SHP77 (cell line): ENCODE data around the gene UBTD1.
"Not testable (repeated sequence)": the region's sequence is repeated elsewhere in the genome, so short reads cannot be mapped to it uniquely, and the experiment has no call there.

Experiments used
- DNase-seq, 2 experiments: peaks; one replicate each; lab custom pipeline; 2025; lab: John Stamatoyannopoulos, UW

The UBTD1 gene, protein sequence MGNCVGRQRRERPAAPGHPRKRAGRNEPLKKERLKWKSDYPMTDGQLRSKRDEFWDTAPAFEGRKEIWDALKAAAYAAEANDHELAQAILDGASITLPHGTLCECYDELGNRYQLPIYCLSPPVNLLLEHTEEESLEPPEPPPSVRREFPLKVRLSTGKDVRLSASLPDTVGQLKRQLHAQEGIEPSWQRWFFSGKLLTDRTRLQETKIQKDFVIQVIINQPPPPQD

DNA sequence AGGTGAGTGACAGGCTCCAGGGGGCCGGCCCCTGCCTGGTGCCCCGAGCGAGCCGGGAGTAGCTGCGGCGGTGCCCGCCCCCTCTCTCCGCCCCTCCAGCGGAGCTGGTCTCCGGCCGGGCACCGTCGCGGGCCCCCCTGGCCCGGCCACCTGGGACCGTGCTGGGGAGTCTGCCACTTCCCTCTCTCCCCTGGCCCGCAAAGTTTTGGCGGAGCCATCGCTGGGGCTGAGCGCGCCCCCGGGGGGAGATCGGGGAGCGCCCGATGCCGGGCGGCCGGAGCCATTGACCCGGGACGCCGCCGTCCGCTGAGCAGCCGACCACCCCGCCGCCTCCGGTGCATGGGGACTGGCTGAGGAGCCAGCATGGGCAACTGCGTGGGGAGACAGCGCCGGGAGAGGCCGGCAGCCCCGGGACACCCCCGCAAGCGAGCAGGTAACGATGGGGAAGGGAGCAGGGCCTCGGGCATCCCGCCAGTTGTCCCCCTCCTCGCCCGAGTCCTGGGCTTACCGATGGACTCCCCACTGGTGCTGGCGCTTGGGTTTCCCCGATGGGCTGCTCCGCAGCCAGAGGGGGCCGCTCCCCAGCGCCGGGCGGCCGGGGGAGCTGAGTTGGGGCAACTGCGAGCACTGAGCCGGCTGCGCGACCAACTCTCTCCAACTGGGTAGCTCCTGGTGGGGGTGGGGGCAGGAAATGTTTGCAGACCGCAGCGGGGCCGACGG is at the start of gene UBTD1:
TSS of gene UBTD1 (plus strand) at position 84 of the 720 bp plus-strand sequence. CDS start at position 364, 280 bp downstream.
- DNase-seq = peak; percentile 5 to 37

DNA sequence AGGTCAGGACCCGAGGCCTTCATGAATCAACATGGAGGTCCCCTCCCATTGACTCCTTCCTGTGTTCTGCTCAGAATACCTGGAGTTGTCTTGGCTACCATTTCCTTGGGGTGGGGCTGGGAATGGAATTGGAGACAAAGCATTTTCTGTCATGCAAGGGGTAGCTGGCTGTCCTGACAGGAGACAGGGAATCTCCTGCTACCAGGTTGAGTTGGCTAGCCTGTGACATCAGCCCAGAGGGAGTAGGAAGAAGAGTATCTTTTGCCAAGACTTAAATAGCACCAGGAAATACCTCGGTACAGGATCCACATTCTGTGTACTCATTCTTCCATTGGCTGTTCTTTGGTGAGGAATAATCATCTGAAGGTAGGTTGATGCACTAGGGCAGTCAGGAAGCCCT is 47.9 kb upstream of the UBTD1 start:
- no peak for DNase-seq

DNA sequence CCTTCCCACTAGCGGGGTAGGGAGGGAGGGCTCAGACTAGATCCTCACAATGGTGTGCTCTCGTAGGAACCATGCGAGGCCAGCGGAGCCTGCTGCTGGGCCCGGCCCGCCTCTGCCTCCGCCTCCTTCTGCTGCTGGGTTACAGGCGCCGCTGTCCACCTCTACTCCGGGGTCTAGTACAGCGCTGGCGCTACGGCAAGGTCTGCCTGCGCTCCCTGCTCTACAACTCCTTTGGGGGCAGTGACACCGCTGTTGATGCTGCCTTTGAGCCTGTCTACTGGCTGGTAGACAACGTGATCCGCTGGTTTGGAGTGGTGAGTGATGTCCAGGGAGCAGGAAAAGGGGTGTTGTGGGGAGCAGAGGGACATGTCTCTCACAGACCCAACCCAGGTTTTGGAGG is 47.1 kb upstream of the UBTD1 start:
- no peak for DNase-seq

DNA sequence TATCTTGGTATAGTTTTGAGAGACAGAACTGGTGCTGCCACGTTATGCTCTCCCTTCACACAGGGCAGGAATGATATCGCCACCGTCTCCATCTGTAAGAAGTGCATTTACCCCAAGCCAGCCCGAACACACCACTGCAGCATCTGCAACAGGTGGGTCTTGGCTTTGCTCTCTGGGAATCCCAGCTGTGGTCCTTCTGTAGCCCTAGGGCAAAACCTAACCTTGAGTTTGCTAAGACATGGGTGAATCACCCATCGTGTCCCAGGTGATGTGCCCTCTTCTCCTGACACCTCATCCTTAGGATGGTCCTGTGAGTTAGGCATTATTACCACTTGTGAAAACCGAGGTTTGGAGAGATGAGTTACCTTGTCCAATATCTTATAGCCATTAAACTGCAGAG is 46.4 kb upstream of the UBTD1 start:
- no peak for DNase-seq

DNA sequence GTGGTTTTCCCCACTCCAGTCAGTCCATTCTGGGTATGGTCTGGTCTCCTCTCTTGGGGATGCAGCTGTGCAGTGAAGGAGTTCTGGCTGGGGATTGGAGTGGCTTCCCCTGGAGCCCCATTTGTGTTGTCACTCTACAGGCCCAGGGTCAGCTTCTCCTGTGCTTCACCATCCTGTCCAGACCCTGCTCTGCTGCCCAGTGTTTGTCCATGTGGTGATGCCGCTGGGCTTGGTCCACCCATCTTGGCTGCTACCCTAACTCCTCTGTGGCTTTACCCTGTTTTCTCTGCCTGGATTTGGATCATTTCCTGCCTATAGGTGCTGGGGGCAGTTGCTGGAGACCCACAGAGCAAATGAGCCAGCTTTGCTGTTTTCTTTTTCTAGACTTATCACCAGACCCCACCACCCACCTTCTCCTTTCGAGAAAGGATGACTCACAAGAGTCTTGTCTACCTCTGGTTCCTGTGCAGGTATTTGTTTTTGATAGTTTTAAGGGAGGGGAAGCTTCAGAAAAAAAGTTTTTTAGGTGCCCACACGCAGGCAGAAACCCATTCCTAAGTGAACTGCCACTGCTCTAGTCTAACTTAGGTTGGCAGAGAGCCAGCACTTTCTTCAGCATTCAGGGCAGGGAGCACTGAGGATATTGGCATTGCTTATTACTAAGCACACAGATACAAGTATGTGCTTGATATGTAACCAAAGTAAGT is 44.2 kb upstream of the UBTD1 start:
- DNase-seq = peak in 1 of 2 experiments; percentile 5

DNA sequence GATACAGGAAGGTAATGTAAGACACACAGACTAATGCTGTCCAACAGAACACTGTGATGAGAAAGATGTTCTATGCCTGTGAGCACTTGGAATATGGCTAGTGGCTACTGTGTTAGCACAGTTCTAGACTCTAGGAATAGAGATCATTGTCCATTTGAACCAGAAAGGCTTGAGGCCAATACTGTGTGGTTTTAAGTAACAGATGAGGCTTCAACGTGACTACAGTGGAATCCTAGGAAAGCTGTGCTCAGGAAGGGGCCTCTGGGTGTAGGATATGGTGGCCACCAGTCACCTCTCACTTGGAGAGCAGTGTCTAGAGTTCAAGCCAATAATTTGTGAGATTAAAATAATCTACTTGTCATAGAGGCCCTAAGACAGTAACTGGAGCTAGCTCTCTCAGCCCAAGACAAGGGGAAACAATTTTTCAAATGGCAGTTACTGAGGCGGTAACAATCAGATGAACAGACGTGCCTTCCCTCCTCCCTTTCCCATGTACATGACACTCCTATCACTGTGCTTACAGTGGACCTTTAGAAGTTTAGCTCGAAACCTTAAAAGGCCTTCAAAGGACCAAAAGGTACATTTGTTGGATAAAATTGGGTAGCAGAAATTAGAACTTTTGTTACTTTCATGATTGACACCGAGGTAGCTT is 42.6 kb upstream of the UBTD1 start:
- no peak for DNase-seq

DNA sequence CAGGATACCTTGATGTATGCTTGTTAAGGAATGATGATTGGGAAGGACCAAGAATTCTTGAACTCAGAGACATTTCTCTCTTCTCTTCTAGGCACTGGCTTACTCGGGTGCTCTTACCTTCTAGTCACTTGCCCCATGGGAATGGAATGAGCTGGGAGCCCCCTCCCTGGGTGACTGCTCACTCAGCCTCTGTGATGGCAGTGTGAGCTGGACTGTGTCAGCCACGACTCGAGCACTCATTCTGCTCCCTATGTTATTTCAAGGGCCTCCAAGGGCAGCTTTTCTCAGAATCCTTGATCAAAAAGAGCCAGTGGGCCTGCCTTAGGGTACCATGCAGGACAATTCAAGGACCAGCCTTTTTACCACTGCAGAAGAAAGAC is 42.0 kb upstream of the UBTD1 start:
- DNase-seq = no peak

DNA sequence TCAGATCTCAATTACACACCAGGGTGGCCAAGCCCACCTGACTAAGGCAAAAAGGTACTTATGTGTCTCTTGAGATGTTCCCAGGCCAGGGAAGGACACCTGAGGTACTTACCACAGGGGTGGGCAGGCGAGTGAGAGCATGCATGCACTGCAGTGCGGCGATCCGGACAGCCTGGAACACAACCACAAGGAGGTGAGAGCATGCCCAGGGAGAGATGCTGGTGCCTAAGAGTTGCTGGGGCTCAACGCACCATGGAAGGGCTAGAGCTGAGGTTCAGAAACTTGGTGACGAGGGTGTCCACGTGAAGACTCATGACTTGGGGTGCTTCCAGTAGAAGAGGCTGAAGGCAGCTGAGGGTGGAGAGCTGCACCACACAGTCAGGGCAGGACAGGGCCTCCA is 39.6 kb upstream of the UBTD1 start:
- no peak for DNase-seq

DNA sequence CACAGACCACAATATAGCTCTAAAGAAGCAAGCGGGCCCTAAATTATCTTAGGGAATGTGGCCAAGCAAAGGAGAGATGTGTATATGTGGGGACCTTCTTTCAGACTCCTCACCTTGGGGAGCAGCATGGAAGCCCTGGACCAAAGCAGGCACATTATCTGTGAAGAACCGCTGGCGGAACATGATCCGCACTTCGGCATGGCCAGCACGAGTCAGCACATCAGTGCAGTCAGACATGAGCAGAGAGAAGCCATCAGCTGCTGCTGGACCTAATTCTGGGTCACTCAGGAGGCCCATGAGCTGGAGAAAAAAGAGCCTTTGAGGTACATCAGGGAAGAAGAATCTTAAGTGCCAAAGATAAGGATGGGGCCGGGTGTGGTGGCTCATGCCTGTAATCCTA is 38.8 kb upstream of the UBTD1 start:
- DNase-seq = no peak

DNA sequence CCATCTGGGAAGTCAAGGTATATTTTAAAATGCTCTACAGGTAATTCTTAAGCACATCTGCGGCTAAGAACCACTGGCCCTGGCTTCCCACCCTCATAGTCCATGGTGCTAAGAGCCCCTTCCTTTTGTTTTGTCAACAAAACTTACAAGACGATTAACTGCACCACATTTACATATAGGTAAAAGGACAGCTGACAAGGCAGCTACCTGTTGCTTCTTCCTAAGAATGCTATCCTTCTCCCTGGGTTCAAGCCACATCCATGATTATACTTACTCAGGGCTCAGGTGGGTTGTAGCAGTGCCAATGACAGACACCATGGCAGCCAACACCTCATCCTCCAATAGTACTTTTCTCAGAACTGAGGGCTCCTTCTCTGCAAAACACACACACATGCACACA is 36.4 kb upstream of the UBTD1 start:
- DNase-seq = no peak

DNA sequence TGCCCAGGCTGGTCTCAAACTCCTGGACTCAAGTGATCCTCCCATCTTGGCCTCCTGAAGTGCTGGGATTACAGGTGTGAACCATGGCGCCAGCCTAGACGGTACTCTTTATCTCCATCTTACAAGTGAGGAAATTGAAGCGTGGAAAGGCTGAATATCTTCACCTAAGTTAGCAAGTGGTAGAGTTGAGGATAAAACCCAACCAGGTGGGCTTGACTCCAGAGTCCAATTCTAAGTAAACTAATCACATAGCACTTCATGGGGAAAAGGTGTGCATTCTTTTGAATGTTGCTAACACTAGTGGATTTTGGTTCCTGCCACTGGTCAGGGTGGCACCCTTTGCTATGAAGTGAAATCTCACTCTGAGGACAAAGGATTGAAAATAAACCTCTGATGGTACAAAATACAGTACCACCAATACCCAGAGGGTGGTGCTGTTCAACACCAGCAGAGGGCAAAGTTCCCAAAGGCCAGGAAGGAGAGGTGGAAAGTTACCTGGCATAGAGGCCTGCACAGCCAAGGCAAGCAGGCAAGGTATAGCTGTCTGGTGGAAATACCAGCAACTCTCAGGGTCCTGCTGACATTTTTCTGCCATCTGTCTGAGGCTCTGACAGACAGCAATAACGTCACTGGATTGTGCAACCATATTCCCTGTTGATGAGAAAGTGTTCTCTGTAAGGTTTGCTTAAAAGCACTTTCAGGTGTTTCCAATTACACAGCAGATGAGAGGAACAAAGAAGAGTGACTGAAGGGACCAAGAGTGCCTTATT is 35.2 kb upstream of the UBTD1 start:
- DNase-seq = peak; percentile 37 to 55

DNA sequence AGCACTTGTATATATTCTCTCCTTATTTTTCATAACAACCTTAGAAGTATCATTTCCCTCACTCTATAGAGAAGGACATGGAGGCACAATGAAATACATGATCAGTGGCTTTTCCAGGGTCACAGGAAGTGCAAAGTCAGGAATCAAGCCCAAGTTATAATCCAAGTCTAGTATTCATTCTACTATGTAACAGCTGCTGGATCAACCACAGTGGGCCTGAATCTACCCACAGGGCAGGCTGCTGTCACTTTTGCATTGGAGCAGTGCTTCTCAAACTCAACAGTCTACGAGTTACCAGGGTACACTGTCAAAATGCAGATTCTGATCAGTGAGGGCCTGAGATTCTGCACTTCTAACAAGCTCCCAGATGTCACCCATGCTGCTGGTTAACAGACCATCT is 34.5 kb upstream of the UBTD1 start:
- DNase-seq = no peak

DNA sequence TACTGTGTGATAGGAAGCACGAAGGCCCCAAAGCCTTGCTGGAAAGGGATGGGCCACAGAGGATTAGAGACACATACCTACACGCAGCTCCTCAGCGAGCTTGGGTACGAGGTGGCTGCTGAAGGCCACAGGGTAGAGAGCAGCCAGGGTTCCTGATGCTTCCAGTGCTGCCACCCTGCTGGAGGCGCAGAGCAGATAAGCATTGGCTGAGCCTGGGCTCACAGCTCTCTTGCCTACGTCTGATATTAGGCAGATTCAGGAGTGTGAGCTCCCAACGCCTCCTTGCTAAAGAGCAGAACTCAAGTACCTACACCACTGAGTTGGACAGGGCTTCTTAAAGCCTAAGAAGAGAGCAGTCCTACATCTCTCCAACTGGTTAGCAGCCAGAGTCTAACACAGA is 32.7 kb upstream of the UBTD1 start:
- DNase-seq = no peak

DNA sequence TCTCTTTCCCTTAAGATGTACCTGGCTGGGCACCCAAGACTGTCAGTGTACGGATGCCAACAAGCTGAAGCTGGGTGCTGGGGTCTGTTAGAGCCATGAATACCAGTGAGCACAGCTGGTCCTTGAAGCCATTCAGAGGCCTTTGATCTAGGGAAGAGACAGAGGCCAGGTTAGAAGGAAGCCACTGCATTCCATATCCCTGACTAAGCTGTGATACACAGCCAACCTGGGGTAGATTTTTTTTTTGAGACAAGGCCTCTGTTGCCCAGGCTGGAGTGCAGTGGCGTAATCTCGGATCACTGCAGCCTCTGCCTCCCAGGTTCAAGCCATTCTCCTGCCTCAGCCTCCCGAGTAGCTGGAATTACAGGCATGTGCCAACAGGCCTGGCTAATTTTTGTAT is 32.0 kb upstream of the UBTD1 start:
- DNase-seq = no peak

DNA sequence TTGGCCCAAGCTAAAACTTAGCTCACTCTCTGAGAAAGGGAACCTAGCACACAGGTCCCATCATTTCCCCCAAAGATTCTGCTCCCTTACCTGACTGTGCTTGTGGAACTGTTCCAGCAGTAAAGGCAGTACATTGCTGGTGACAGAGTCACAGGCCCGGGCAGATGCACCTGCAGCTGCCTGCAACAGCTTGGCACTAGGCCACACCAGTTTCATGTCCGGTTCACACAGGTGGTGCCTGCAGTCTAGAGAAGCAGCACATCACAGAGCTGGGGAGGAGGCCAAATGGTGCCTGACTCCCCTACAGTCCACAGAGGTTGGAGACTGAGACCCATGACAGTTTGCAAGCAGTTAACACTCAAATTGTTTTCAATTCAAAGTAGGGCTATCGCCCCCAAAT is 30.6 kb upstream of the UBTD1 start:
- peak; percentile 62 to 84 for DNase-seq

DNA sequence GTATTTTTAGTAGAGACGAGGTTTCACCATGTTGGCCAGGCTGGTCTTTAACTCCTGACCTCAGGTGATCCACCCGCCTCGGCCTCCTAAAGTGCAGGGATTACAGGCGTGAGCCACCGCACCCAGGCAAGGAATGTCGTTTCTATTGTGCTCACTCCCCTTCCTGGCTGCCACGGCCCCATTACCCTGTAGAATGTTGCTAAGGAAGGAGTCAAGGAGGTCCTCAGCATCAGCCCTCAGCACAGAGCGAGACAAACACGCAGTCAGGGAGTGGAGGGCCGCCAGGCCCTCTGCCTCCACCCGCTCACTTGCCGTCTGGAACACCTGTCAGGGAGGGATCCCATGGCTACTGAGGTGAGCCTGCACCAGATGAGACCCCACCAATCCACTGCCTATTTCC is 29.9 kb upstream of the UBTD1 start:
- not testable (repeated sequence) for DNase-seq

DNA sequence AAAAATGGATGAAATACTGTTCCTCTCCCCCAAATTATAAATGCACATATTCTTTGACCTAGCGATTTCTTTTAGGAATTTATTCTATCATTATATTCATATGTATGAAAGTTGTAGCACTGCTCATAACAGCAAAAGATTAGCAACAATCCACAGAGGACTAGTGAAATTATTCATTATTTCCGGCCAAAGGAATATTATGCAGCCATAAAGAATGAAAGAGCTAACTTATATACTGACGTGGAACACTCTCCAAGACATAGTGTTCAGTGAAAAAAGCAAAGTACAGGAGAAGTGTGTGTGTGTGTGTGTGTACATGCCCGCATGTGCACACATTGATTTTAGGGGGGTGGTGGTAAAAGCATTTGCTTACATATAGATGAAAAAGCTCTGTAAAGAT is 23.8 kb upstream of the UBTD1 start:
- DNase-seq = no peak

DNA sequence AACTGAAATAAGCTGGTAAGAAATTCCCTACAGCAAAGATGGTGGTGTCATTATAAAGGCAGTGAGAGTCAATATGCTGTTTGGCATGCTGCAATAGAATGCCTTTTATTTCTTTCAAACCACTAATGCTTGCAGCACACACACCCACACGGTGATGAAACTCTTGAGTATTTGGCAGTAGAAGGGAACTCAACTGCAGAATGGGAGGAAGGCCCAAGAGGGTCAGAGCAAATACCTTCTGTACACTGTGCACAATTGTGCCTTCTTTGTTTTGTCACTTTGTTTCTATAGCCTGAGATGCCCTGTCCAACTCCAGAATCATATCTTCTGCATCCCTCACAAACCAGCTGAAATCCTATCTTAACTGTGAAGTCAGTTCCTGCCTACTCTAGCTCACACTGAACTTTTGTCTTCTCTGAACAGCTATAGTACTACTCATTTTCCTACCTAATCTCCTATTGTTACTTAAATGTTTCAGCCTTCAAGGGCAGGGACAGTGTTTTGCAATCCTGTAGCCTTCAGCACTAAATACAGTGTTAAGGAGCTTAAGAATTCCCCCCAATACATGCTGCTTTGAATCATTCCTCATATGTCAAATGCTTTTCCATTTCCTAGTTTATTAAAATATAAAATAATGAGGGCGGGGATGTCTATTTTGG is 22.7 kb upstream of the UBTD1 start:
- no peak for DNase-seq

DNA sequence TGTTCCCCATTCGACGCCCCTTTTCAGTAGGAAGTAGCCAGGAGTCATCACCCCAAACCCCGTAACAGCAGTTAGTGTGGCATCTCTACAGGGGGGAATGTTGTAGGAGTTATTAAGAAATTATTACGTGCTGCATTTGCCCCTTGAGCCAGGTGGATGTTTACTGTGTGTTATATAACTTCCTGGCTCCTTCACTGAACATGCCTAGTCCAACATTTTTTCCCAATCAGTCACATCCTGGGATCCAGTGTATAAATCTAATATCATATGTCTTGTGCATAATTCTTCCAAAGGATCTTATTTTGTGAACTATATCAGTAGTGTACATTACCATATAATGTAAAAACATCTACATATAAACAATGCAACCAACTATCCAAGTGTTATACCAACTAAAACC is 19.3 kb upstream of the UBTD1 start:
- not testable (repeated sequence) for DNase-seq

DNA sequence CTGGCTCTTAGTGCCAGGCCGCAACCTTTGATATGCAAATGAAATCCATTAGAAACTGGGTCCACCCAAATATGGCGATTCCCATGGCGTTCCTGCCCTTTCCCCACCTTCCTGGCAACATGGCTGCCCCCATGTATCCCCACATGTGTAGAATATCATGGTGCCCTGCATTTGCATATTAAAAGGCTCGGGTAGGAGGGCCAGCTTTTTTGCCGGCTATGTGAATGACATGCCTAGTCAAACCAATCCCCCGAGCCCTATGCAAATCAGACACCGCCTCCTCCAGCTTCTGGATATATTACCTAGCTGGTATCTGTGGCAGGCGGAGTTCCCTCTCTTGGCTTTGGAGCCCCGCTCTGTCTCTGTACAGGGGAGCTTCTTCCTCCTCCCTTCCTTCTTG is 18.8 kb upstream of the UBTD1 start:
- DNase-seq = no peak

DNA sequence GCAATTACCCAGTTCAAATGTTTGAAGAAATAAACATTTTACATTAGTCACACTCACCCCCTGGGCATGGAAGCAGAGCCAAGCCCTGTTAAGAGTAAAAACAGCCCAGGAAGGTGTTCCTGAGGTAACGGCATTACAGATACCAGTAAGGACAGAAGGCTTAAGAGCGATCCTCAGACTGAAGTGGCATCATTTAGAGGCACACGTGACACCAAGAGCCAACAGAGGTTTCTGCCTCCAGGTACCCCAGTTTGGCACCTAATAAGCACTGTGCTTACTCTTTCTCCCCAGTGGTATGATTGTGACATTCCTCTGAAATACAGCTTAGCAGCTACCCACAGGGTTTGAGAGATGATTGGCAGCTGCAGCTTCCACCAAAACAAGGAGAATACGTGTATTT is 17.7 kb upstream of the UBTD1 start:
- no peak for DNase-seq

DNA sequence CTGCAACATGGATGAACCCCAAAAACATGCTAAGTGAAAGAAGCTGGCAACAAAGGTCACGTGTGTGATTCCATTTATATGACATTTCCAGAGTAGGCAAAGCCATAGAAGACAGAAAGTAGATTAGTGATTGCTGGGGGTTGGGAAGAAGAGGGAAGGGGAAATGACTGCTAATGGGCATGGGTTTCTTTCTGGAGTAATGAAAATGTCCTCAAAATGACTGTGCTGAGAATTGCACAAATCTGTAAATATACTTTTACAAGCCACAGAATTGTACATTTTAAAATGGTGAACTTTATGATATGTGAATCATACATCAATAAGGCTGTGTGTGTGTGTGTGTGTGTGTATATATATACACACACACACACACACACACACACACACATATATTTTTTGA is 16.3 kb upstream of the UBTD1 start:
- DNase-seq = no peak
